DND-41 (cell line): ENCODE results near the gene YWHAQ.

ENCODE experiments used
- ATAC-seq: fragments of 200-7000 bp; cut with Tn5 transposase; 3 replicates; pipeline ENCODE4 v1.9.1; 2021; ENCODE audit warnings: low read depth; ENCODE audit not compliant: insufficient read depth
- DNase-seq: peaks from one replicate; pipeline ENCODE4 v3.0.0-alpha.2; 2020
- H2AFZ ChIP-seq: 2 replicates; pipeline ENCODE4 v1.6.0; 2012; ENCODE audit warnings: low read depth, low read length
- H3K27ac ChIP-seq: 2 replicates; pipeline ENCODE4 v1.5.1; 2012; ENCODE audit warnings: low read length, inconsistent platforms
- H3K27me3 ChIP-seq: fragments of 200-600 bp; sonication (generic); 2 replicates; pipeline ENCODE4 v1.6.0; 2012; ENCODE audit warnings: low read length, mild to moderate bottlenecking, inconsistent platforms; ENCODE audit not compliant: insufficient read depth, poor library complexity
- H3K36me3 ChIP-seq: 2 replicates; pipeline ENCODE4 v1.5.1; 2012; ENCODE audit warnings: low read length, inconsistent platforms; ENCODE audit not compliant: insufficient read depth
- H3K4me1 ChIP-seq: 2 replicates; pipeline ENCODE4 v1.5.1; 2012; ENCODE audit warnings: mild to moderate bottlenecking, low read length; ENCODE audit not compliant: insufficient read depth
- H3K4me2 ChIP-seq: 2 replicates; pipeline ENCODE4 v1.6.0; 2012; ENCODE audit warnings: mild to moderate bottlenecking, moderate library complexity, low read length, inconsistent platforms; ENCODE audit not compliant: insufficient read depth
- H3K4me3 ChIP-seq, 2 experiments: fragments of 200-600 bp in 1 of 2; shearing (Covaris generic) in 1 of 2; 2 replicates each; pipeline ENCODE4 v1.5.1; 2012 to 2016; ENCODE audit warnings: inconsistent platforms in 2 of 2, low read length in 2 of 2, mild to moderate bottlenecking in 2 of 2, low read depth in 1 of 2, moderate library complexity in 1 of 2
- H3K79me2 ChIP-seq: 2 replicates; pipeline ENCODE4 v1.6.0; 2012; ENCODE audit warnings: low read length, inconsistent platforms; ENCODE audit not compliant: insufficient read depth
- H3K9ac ChIP-seq: 2 replicates; pipeline ENCODE4 v1.6.0; 2012; ENCODE audit warnings: low read depth, mild to moderate bottlenecking, inconsistent platforms, low read length, moderate library complexity
- H3K9me3 ChIP-seq: 2 replicates; pipeline ENCODE4 v1.5.1; 2012; ENCODE audit warnings: low read length, moderate library complexity, mild to moderate bottlenecking, inconsistent platforms; ENCODE audit not compliant: insufficient read depth, severe bottlenecking
- H4K20me1 ChIP-seq: 2 replicates; pipeline ENCODE4 v1.6.0; 2012; ENCODE audit warnings: low read length; ENCODE audit not compliant: insufficient read depth
- EZH2 ChIP-seq: IDR thresholded peaks from 3 replicates; pipeline ENCODE4 v1.6.1; 2012; ENCODE audit warnings: borderline replicate concordance, low read depth, mild to moderate bottlenecking, moderate library complexity, low read length, inconsistent platforms; ENCODE audit not compliant: severe bottlenecking
- TF ChIP-seq, protein P1 (sequence below): IDR thresholded peaks from 2 replicates; pipeline ENCODE4 v1.5.1; 2012; ENCODE audit warnings: borderline replicate concordance, low read length, moderate library complexity, mild to moderate bottlenecking; ENCODE audit not compliant: poor library complexity, severe bottlenecking; ENCODE audit errors: extremely low read depth

Gene YWHAQ

DNA sequence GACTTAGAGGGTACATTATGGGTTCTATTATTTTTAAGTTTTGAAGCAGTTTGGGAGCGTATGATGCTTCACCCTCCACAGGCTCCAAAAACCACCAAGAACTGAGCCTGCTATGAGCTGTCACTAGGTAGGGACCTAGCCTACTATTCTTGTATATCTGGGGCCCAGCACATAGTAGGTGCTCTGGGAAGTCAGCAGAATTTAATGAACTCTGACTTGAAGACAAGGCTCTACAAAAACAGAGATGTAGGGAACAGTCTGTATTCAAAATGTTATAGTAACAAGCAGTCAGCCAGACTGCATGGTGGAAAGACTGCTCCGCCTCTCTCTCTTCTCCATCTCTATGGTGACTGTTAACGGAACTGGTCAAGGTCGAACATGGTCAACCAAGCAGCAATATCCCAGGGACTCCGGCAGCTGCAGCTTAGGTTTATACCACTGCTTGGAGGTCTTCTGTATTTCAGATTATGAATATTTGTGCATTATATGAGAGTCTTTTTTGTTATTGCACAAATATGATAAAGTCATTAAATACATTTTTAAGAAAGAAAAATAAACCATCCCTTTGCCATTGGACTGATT lies 22.2 kb upstream of the YWHAQ start:
- no peak overlapping the region for H3K9ac ChIP-seq
- H3K4me1 ChIP-seq, result no peaks in the 10 kb centered on the region
- H4K20me1 ChIP-seq, result no peaks in the 10 kb centered on the region
- no peak for TF ChIP-seq EZH2
- TF ChIP-seq, protein P1, sequence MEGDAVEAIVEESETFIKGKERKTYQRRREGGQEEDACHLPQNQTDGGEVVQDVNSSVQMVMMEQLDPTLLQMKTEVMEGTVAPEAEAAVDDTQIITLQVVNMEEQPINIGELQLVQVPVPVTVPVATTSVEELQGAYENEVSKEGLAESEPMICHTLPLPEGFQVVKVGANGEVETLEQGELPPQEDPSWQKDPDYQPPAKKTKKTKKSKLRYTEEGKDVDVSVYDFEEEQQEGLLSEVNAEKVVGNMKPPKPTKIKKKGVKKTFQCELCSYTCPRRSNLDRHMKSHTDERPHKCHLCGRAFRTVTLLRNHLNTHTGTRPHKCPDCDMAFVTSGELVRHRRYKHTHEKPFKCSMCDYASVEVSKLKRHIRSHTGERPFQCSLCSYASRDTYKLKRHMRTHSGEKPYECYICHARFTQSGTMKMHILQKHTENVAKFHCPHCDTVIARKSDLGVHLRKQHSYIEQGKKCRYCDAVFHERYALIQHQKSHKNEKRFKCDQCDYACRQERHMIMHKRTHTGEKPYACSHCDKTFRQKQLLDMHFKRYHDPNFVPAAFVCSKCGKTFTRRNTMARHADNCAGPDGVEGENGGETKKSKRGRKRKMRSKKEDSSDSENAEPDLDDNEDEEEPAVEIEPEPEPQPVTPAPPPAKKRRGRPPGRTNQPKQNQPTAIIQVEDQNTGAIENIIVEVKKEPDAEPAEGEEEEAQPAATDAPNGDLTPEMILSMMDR, result no peak
- H3K79me2 ChIP-seq, result no peaks in the 10 kb centered on the region
- H3K36me3 ChIP-seq, result no peaks in the 10 kb centered on the region
- H2AFZ ChIP-seq, result no peak overlapping the region
- no peak for DNase-seq
- no peak overlapping the region for H3K4me3 ChIP-seq
- H3K9me3 ChIP-seq, result no peaks in the 10 kb centered on the region
- H3K4me2 ChIP-seq, result no peak overlapping the region
- no peak overlapping the region for H3K27ac ChIP-seq
- ATAC-seq, result no peak
- H3K27me3 ChIP-seq, result peaks cover 22% of the 10 kb centered on the region

DNA sequence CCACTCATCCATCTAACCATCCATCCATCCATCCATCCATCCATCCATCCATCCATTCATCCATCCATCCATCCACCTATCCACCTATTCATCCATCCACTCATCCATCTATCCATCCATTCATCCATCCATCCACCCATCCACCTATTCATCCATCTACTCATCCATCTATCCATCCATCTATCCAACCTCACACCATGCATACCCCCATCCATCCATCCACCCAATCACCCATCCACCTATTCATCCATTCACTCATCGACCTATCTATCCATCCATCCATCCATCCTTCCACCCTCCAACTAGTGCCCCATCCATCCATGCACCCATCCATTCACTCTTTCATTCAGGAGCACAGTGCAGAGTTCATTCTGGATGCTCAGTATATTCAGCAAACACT lies 21.5 kb upstream of the YWHAQ start:
- Histone ChIP-seq H2AFZ (no peak overlapping the region), H3K4me2 (no peak overlapping the region), H4K20me1 (no peaks in the 10 kb centered on the region), H3K27me3 (peaks cover 17% of the 10 kb centered on the region), H3K36me3 (no peaks in the 10 kb centered on the region), H3K9me3 (no peaks in the 10 kb centered on the region), H3K4me1 (no peaks in the 10 kb centered on the region), H3K27ac (no peak overlapping the region), H3K9ac (no peak overlapping the region), H3K79me2 (no peaks in the 10 kb centered on the region), H3K4me3 (no peak overlapping the region)
- TF ChIP-seq, protein P1, result no peak
- TF ChIP-seq EZH2, result no peak
- DNase-seq (no peak), ATAC-seq (no peak)

DNA sequence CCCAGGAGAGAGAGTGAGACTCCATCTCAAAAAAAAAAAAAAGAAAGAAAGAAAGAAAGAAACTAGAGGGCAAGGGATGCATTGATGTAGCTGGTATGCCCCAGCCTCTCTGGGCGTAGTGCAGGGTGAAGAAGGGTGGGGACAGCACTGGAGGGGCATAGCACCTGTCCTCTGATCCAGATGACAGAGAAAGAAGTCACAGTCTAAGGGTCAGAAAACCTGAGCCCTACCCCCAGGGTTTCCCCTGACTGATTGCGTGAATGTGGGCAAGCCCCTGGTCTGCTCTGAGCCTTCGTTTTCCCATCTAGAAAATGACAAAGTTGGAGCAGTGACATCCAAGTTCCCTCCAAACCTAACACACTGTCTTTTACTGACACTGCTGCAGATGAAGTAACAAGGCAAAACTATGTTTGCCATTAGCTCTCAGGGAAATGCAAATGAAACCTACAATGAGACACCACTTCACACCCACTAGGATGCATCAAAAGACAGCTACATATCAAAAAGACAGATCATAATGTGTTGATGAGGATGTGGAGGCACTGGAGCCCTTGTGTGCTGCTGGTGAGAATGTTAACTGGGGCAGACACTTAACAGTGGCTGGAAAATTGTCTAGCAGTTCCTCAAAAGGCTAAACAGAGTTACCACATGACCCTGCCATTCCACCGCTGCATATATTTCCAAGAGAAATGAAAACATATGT lies 19.5 kb upstream of the YWHAQ start:
- Histone ChIP-seq H3K9ac (no peak overlapping the region), H3K27ac (no peak overlapping the region), H3K27me3 (peaks cover 15% of the 10 kb centered on the region), H3K4me2 (no peak overlapping the region), H3K9me3 (no peaks in the 10 kb centered on the region), H3K79me2 (no peaks in the 10 kb centered on the region), H3K4me1 (no peaks in the 10 kb centered on the region), H4K20me1 (no peaks in the 10 kb centered on the region), H3K36me3 (no peaks in the 10 kb centered on the region), H3K4me3 (no peak overlapping the region), H2AFZ (no peak overlapping the region)
- ATAC-seq, result no peak
- TF ChIP-seq, protein P1, result no peak
- TF ChIP-seq EZH2, result no peak
- no peak for DNase-seq
